Activated T-cell treated with anti-CD3 and anti-CD28 coated beads, Interleukin-2, amount 50 U/mL, for 72 hours (primary cell): ENCODE data around the gene HBQ1. TPM values are rescaled to one million over a fixed set of nuclear protein-coding genes. Genes with fewer than 3 reads are reported as not detected.
A peak's percentile ranks its signal among the peaks of the same experiment; 100 is the strongest.
"Not testable (repeated sequence)": the region's sequence is repeated elsewhere in the genome, so short reads cannot be mapped to it uniquely, and the experiment has no call there.

ENCODE experiments used
- ATAC-seq, 2 donors: fragments of 150-1000 bp; cut with Tn5 transposase; replicated peaks in 1 of 2; 2 replicates each; pipeline ENCODE4 v1.10.0; 2021; ENCODE audit warnings: moderate library complexity in 2 of 2, mild to moderate bottlenecking in 1 of 2
- DNase-seq, 2 donors: peaks; one replicate each; pipeline ENCODE4 v3.0.0; 2021 to 2022; ENCODE audit warnings: mixed read lengths in 1 of 2
- H3K27ac Mint-ChIP-seq: one replicate; pipeline ENCODE4 v1.8.0; 2022; ENCODE audit warnings: mild to moderate bottlenecking, moderate library complexity, mixed read lengths
- H3K27me3 Mint-ChIP-seq: one replicate; pipeline ENCODE4 v1.8.0; 2022; ENCODE audit warnings: low read depth, mixed read lengths
- H3K36me3 Mint-ChIP-seq, 2 donors: one replicate each; pipeline ENCODE4 v1.8.0; 2022; ENCODE audit warnings: mixed read lengths in 2 of 2, mild to moderate bottlenecking in 1 of 2; ENCODE audit not compliant: insufficient read depth in 2 of 2
- H3K4me1 Mint-ChIP-seq: one replicate; pipeline ENCODE4 v1.8.0; 2022; ENCODE audit warnings: low read depth, mixed read lengths
- H3K4me3 Mint-ChIP-seq, 2 donors: one replicate each; pipeline ENCODE4 v1.8.0; 2022; ENCODE audit warnings: mild to moderate bottlenecking in 2 of 2, mixed read lengths in 2 of 2, moderate library complexity in 2 of 2
- H3K9me3 Mint-ChIP-seq, 2 donors: one replicate each; pipeline ENCODE4 v1.8.0; 2022; ENCODE audit warnings: mixed read lengths in 2 of 2
- total RNA-seq, 2 donors: library from RNA; stranded (reverse); gene quantifications; one replicate each; pipeline ENCODE4 v1.2.3, GENCODE V29; 2022

HBQ1 gene
- total RNA-seq, 2 donors from 2014 or later: not detected

GRCh38 chr16:212999-213398 is 32.7 kb downstream of the HBQ1 start:
- ATAC-seq: no peak
- DNase-seq: no peak
- Mint-ChIP-seq H3K9me3 (no peaks in the 10 kb centered on the region), H3K36me3 (peaks cover 1 to 12% of the 10 kb centered on the region in 2 donors), H3K4me1 (peaks cover 6% of the 10 kb centered on the region), H3K4me3 (no peak overlapping the region), H3K27ac (no peak overlapping the region), H3K27me3 (no peaks in the 10 kb centered on the region)

- ATAC-seq: no peak
- no peak overlapping the region for H3K4me3 Mint-ChIP-seq
- no peaks in the 10 kb centered on the region for H3K9me3 Mint-ChIP-seq
- no peak overlapping the region for H3K27ac Mint-ChIP-seq
- no peaks in the 10 kb centered on the region for H3K27me3 Mint-ChIP-seq
- no peak for DNase-seq
- H3K36me3 Mint-ChIP-seq: peaks cover 6 to 20% of the 10 kb centered on the region in 2 donors
- H3K4me1 Mint-ChIP-seq: peaks cover 9% of the 10 kb centered on the region
Measured at GRCh38 chr16:220021-220420, 39.8 kb downstream of the HBQ1 start.

- H3K9me3 Mint-ChIP-seq: no peaks in the 10 kb centered on the region
- DNase-seq: peak in 1 of 2 donors; percentile 10
- H3K36me3 Mint-ChIP-seq: peaks cover 3 to 11% of the 10 kb centered on the region in 2 donors
- H3K27ac Mint-ChIP-seq: peak overlapping the region; percentile 88
- H3K4me3 Mint-ChIP-seq: peak overlapping the region; percentile 91 to 92
- ATAC-seq: peak; percentile 24 to 34
- H3K4me1 Mint-ChIP-seq: peaks cover 32% of the 10 kb centered on the region
- H3K27me3 Mint-ChIP-seq: no peaks in the 10 kb centered on the region
Measured at GRCh38 chr16:228151-228851, 48.0 kb downstream of the HBQ1 start.

- Mint-ChIP-seq H3K27ac (peak within 1 kb of the TSS; percentile 88), H3K4me3 (peak within 1 kb of the TSS; percentile 91 to 92), H3K4me1 (peaks cover 34% of the 10 kb centered on the region), H3K36me3 (peaks cover 3 to 11% of the 10 kb centered on the region in 2 donors), H3K27me3 (no peaks in the 10 kb centered on the region), H3K9me3 (no peaks in the 10 kb centered on the region)
- ATAC-seq: peak; percentile 93 to 94
- peak; percentile 89 to 91 for DNase-seq
Measured at GRCh38 chr16:228852-229730, 48.8 kb downstream of the HBQ1 start, which contains the start of gene LUC7L. TSS of gene LUC7L (minus strand) at chr16:229449. CDS start at chr16:229339, 110 bp downstream.

- H3K36me3 Mint-ChIP-seq: peaks cover 3 to 11% of the 10 kb centered on the region in 2 donors
- H3K4me1 Mint-ChIP-seq: peaks cover 38% of the 10 kb centered on the region
- no peak for ATAC-seq
- no peaks in the 10 kb centered on the region for H3K27me3 Mint-ChIP-seq
- H3K4me3 Mint-ChIP-seq: peak overlapping the region; percentile 91 to 92
- no peak for DNase-seq
- H3K9me3 Mint-ChIP-seq: no peaks in the 10 kb centered on the region
- peak overlapping the region; percentile 16 for H3K27ac Mint-ChIP-seq
Measured at GRCh38 chr16:229731-230281, 49.5 kb downstream of the HBQ1 start.

GRCh38 chr16:230351-230750 is 50.1 kb downstream of the HBQ1 start:
- not testable (repeated sequence) for ATAC-seq, DNase-seq, H3K27me3 Mint-ChIP-seq, H3K27ac Mint-ChIP-seq, H3K4me3 Mint-ChIP-seq, H3K9me3 Mint-ChIP-seq
- peaks cover 43% of the 10 kb centered on the region for H3K4me1 Mint-ChIP-seq
- H3K36me3 Mint-ChIP-seq: peaks cover 2 to 11% of the 10 kb centered on the region in 2 donors

Other genes with a start within 250 kb of the HBQ1 start
- gene POLR3K, start 126.9 kb upstream of the HBQ1 start, total RNA-seq: 10 to 100 TPM; 35.3 to 42.2 TPM
- gene SNRNP25, start 126.6 kb upstream of the HBQ1 start, total RNA-seq: 10 to 100 TPM; 28.9 to 44.1 TPM
- gene RHBDF1, start 107.8 kb upstream of the HBQ1 start, total RNA-seq: under 1 TPM; 0.31 to 0.53 TPM
- gene MPG, start 102.2 kb upstream of the HBQ1 start, total RNA-seq: 10 to 100 TPM; 49.6 to 50.5 TPM
- gene NPRL3, start 41.8 kb upstream of the HBQ1 start, total RNA-seq: 10 to 100 TPM; 34.2 to 44.7 TPM
- gene HBZ, start 27.8 kb upstream of the HBQ1 start, total RNA-seq: not detected
- not detected for gene HBM, start 14.5 kb upstream of the HBQ1 start, total RNA-seq
- not detected for gene HBA2, start 7.6 kb upstream of the HBQ1 start, total RNA-seq
- gene HBA1, start 3.8 kb upstream of the HBQ1 start, total RNA-seq: 1 to 10 TPM in 1 of 2 donors, not detected in 1; 1.1 TPM
- 10 to 100 TPM; 56.4 to 69.7 TPM for gene LUC7L, start 49.0 kb downstream of the HBQ1 start, total RNA-seq
- 10 to 100 TPM; 20.9 to 26.6 TPM for gene FAM234A, start 54.4 kb downstream of the HBQ1 start, total RNA-seq
- under 1 TPM; 0.19 to 0.67 TPM for gene RGS11, start 95.5 kb downstream of the HBQ1 start, total RNA-seq
- gene ARHGDIG, start 100.1 kb downstream of the HBQ1 start, total RNA-seq: under 1 TPM; 0.48 to 0.97 TPM
- gene PDIA2, start 102.7 kb downstream of the HBQ1 start, total RNA-seq: under 1 TPM in 1 of 2 donors, not detected in 1; 0.42 TPM
- 10 to 100 TPM; 28.8 to 29.4 TPM for gene AXIN1, start 172.3 kb downstream of the HBQ1 start, total RNA-seq
- gene MRPL28, start 190.1 kb downstream of the HBQ1 start, total RNA-seq: 10 to 100 TPM; 54.5 to 73.2 TPM
- 10 to 100 TPM; 29.7 to 39.7 TPM for gene PGAP6, start 201.5 kb downstream of the HBQ1 start, total RNA-seq
- 10 to 100 TPM; 24.6 to 27.6 TPM for gene NME4, start 216.7 kb downstream of the HBQ1 start, total RNA-seq
- gene DECR2, start 221.4 kb downstream of the HBQ1 start, total RNA-seq: 10 to 100 TPM in 1 of 2 donors, 1 to 10 TPM in 1; 7.5 to 10.6 TPM
- gene RAB11FIP3, start 245.2 kb downstream of the HBQ1 start, total RNA-seq: 10 to 100 TPM; 39.7 to 40.5 TPM